Measurements from ENCODE around the gene ZFYVE21.

- TF ChIP-seq HDAC2 (IDR thresholded peaks at IDR 0.05): no peak
- TF ChIP-seq ZSCAN20 (CRISPR knock-in tag; IDR thresholded peaks at IDR 0.05): no peak
- no peak for TF ChIP-seq CTCF (IDR thresholded peaks at IDR 0.05)
- TF ChIP-seq EP300 (IDR thresholded peaks at IDR 0.05): no peak
- no peak for TF ChIP-seq RAD21 (conservative IDR thresholded peaks at IDR 0.05 in 1 of 2, IDR thresholded peaks at IDR 0.05 in 1 of 2)
- no peak for TF ChIP-seq PBX3 (IDR thresholded peaks at IDR 0.05)
- no peak for TF ChIP-seq REST (IDR thresholded peaks at IDR 0.05)
- TF ChIP-seq KDM1A (IDR thresholded peaks at IDR 0.05; ENCODE audit: low read depth): no peak
- no peak for TF ChIP-seq RNF2 (IDR thresholded peaks at IDR 0.05; ENCODE audit: borderline replicate concordance, low read depth)
- TF ChIP-seq MAX (IDR thresholded peaks at IDR 0.05): no peak
- no peak for TF ChIP-seq POLR2A (IDR thresholded peaks at IDR 0.05; ENCODE audit: low read length)
- TF ChIP-seq USF2 (IDR thresholded peaks at IDR 0.05): no peak
- TF ChIP-seq POLR2AphosphoS2 (conservative IDR thresholded peaks at IDR 0.05; ENCODE audit: low read length): no peak
Observed at GRCh38 chr14:103714063-103714724, 1.4 kb upstream of the ZFYVE21 start.

Measured in A549 (cell line).